ENCODE results near the gene C11orf71.

GRCh38 chr11:114401311-114401710 is 1.0 kb upstream of the C11orf71 start:
- TF ChIP-seq CTCF (IDR thresholded peaks at IDR 0.05 in 2 of 3, conservative IDR thresholded peaks at IDR 0.05 in 1 of 3; ENCODE audit: control insufficient read depth in 2 of 3, extremely low read depth in 1 of 3, insufficient read depth in 1 of 3, low read depth in 3 of 3, low read length in 3 of 3) (no peak), ZNF687 (IDR thresholded peaks at IDR 0.05) (no peak), RAD21 (IDR thresholded peaks at IDR 0.05; ENCODE audit: insufficient read depth, low read depth, low read length) (no peak), CEBPB (IDR thresholded peaks at IDR 0.05; ENCODE audit: borderline replicate concordance in 1 of 2, low read depth in 2 of 2, low read length in 2 of 2) (no peak)
